NCI-H345 treated with DMSO at 0.1 percent for 48 hours (cell line): ENCODE results near the gene TPSG1.

Source experiments
- DNase-seq: peaks from one replicate; lab custom pipeline; 2025; ENCODE audit not compliant: unreplicated experiment; lab: John Stamatoyannopoulos, UW

Gene TPSG1

DNA sequence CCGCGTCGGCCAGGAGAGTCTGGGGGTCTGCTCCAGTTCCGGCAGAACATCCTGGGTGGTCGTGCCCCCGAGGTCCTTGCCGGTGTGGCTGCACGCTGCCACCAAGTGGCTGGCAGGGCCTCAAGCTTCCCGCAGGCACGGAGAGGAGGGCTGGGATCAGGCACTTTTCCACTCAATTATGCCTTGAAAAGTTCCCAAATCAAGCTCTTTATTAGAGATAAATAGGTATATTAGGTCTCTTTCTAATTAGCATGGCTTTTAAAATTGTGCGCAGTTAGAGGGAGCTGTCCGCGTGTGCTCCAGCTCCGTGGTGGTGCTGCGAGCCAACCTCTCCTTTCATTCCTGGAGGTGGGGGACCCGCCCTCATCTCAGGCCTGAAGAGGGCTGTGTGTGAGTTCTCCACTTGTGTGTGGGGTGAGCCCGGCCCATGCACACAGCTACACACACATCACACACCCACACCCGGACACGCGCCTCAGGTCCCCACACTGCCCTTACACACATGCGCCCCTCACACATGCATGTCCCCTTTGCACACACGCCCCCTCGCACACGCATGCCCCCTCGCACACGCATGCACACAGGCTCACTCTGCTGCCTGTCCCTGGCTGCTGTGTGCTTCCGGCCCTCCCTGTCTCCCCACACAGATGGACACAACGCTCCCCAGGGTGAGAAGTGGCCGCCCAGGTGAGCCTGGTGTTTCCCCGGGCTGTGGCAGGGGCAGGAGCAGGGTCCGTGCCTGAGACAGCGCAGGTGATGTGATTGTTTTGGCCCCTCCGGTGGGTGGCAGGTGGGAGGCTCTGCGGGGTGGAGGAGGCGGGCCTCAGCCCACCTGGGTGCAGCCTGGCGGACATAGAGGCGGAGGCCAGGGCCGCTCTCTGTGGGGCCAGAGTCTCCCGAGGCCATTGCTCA lies 43.4 kb downstream of the TPSG1 start:
- no peak for DNase-seq

DNA sequence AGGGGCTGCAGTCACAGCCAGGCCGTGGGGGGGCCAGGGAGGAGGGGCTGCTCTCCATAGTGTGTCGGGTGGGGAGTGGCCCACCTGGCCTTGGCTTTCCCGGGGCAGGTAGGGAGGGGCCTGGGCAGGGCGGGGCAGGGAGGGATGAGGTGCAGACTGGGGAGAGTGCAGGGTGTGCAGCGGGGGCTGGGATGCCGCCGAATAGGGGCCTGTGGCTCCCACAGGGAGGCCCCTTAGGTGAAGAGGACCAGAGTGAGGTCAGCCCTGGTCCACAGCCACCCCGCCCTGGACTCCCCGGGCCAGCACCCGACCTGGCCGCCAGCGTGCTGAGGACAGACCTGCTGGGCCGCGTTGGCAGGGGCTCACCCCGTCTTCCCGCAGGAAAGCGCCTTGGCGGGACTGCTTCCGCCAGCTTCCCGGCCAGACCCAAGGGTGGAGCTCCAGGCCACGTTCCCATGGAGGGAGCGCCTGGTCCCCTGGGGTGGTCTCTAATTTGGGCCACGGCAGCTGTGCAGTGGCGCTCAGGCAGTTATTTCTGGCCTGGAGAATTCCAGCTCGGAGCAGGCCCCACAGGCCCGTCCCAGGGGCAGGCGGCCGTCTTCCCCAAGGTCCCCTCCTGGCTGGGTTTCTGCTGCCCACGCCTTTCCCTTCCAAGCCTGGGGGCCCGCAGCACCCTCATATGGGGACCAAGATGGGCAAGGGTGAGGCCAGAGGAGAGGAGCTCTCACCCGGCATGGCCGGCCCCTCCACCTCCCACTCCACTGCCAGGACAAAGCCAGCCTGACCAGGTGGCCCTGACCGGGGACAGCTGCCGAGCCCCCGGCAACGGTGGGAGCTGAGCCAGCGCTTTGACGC lies 44.3 kb downstream of the TPSG1 start:
- no peak for DNase-seq

DNA sequence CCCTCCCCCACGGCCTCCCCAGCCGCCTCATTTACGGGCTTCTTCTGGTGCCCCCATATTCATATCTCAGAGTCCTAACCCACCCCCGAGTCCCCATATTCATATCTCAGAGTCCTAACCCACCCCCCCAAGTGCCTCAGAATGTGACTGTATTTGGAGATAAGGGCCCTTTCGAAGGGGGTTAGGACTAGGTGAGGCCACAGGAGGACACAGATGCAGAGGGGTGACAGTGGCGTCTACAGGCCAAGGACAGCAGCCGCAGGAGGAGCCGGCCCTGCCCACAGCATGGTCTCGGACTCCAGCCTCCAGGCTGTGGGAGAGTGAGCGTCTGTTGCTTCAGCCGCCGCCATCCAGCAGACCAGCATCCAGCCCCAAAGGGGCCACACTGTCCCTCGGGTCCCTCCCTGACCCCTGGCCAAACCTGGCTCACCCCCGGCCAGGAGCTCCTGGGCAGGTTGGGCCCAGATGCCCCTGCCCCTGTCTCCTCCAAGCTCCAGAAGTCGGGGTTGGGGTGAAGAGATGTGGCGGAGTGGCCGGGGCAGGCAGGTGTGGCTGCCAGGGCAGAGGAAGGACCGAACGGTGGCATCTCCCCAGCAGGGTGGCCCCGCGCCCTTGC lies 46.7 kb downstream of the TPSG1 start:
- no peak for DNase-seq

DNA sequence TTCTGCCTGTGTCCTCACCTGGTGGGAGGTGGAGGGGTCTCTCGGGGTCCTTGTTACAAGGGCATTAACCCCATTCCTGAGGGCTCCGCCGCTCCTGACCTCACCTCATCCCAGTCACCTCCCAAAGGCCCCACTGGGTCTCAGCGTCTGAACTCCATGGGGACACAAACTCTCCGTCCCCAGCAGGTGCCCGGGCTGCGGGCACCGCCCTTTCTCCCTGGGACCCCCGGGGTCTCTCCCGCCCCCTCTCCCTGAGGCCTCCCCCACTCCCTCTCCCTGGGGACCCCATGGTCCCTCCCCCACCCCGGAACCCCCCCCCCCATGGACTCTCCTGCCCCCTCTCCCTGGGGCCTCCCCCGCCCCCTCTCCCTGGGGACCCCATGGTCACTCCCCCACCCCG lies 47.3 kb downstream of the TPSG1 start:
- DNase-seq, result no peak

DNA sequence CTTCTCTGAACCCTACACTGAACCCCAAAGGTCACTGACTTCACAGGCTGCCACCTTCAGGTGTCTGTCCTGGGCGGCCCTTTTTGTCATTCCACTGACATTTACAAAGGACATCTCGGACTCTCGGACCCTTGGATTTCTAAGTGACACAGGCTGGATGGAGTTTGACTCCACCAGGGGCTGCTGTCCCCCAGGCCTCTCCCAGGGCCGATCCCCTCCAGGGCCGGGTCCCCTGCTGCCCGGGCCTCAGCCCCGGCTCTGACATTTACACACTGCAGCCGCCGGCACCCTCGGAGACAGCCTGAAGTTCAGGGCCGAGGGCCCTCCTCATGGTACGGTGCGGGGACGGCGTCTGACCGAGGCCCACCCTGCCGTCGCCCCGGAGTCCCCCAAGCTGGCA lies 48.0 kb downstream of the TPSG1 start:
- no peak for DNase-seq

DNA sequence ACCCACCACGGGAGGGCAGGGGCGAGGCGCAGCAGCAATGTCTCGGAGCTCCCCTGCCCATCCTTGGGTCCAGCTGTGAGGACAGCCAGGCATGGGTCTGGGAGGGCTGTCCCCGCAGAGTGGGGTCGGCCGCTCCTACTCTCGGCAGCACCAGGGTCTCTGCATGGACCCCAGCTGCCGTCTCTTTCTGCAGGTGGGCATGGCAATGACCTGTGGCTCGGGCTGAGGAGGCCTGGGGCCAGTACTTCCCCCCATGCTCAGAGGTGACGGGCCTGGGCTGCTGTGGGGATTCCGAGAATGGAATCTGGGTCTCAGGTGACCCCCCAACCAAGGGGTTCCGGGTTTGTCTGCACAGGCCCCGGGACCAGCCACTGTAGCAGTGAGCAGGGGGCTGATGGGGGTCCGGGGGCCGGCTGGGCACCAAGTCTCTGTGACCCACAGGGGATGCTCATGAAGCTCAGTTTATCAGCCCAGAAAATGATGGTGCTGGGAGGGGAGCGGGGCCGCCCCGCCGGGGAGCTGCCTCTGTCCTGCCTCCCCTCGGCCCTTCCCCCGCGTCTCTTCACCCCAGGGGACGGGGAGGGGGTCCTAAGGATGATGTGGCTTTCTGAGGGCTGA lies 48.7 kb downstream of the TPSG1 start:
- DNase-seq, result no peak

DNA sequence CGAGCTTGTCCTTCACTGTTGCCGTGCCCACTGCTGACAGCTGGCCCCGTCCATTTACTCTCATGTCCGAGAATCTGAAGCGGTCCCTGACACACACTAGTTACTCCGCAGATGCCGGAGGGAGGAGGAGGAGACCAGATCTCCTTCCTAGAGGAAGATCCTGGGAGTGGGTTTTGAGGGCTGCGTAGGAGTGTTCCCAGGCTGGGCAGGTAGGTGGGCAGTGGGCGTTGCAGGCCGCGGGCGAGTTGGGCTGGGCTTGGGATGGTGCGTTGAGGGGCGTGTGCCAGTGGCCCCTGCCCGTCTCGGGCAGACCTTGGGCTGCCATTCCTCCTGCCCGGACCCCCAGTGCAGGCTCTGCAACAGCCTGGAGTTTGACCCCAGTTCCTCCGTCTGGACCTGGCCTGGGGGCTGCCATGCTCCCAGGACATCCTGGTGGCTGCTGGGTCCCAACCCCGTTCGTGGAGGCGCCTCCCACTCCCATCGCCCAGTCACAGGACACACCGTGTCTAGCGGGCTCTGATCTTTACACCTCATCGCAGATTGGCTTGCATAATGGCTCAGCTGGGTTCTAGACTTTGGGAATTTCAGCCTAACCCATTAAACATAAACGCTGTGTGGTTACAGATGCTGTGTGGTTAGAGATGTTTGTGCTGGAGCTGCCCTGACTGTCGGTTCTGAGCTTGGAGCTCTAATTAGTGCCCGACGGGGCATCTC lies 49.3 kb downstream of the TPSG1 start:
- no peak for DNase-seq

DNA sequence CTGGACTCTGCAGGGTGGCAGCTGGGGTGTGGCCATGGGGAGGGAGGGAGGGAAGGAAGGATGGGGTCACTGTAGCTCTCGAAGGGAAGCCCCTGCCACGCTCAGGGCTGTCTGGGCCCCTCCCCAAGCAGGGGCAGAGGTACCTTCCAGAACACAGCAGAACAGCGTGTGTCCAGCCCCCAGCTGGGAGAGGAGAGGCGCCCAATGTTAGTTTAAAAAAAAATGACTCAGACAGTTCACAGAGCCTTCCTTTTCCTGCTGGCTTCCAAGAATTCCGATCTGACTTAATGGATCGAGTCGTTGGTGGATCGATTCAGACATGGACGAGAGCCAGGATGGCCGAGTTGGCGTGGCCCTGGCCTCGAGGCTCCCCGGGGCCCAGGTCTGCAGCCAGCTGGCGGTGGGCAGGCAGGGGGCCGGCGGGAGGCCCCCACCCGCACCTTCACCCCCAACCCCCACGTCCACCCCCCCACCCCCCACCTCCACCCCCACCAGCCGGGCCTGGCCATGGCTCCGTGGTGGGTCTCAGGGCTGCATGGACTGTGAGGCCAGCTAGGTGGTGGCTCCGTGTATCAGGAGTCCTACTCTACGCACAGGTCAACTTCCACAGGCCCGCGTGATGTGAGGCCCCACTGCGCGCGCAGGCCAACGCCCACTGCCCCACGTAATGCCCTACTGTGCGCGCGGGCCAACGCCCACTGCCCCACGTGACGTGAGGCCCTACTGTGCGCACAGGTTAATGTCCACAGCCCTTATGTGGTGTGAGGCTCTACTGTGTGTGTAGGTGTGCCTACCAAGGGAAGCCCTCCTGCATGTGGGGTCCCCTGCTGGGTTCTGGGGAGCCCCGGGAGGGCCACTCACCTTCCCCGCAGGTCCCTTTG lies 50.4 kb downstream of the TPSG1 start:
- no peak for DNase-seq

DNA sequence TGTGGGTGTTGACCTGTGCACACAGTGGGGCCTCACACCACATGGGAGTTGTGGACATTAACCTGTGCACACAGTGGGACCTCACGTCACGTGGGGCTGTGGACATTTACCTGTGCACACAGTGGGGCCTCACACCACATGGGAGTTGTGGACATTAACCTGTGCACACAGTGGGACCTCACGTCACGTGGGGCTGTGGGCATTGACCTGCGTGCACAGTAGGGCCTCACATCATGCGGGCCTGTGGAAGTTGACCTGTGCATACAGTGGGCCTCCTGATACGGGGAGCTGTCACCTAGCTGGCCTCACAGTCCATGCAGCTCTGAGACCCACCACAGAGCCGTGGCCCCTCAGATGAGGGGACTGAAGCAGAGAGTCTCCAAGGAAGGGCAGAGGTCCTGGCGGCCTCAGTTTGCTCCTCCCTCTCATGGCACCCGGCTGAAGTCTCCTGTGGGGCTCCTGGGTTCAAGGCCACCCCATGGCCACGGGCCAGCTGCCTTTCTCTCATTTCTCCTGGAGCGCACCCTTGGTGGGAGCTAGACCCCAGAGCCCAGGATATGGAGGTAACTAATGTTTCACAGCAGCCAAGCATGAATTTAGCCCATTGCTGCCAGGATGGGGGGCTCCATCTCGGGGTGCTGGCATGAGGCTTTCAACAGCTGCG lies 51.1 kb downstream of the TPSG1 start:
- no peak for DNase-seq

DNA sequence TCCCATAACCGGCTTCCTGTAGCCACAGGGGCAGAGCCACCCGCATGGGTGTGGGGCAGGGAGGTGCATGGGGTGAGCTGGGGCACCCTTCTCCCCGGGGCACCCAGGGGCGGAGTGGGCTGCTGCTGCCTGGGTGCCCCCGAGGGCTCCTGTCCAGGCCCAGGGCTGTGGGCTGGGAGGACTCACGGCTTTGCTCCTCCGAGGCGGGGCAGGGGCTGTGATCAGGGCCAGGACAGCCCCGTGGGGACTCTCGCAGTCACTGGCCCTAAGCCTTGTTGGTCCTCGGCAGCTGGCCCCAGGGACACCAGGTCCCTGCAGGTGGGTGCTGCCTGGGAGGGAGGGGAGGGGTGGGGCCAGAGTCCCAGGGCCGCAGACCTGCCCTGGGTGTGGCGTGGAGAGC lies 52.4 kb downstream of the TPSG1 start:
- no peak for DNase-seq

DNA sequence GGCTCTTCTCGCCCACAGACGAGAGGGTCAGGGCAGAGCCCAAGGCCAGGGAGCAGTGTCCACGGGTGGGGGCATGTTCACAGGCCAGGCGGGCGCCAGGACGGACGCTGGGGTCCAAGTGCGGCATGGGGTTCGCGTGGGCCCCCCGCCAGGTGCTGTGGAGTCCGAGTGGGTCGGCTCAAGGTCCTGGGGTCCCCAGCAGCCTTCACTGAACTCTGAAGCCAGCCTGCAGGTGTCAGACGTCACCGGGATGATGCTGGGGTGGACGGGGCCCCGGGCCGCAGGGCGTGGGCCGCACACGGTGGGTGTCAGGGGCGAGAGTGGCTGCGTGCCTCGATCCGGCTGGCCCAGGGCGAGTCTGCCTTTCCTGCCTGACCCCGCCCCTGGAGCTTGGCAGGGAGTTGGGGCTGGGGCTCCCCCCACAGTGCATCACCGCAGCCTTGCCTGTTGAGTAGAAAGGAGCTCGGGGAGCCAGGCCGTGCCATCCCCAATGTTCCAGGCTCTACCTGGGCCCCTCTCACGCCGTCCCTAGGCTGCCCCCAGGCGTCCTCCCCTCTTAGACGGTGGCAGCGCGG lies 53.1 kb downstream of the TPSG1 start:
- DNase-seq, result no peak
